Keratinocyte (primary cell): ENCODE data around the gene PLCL2. TPM values are rescaled to one million over a fixed set of nuclear protein-coding genes. Genes with fewer than 3 reads are reported as not detected.

Experiments
- DNase-seq: peaks from one replicate; pipeline ENCODE4 v3.0.0-alpha.2; 2011; ENCODE audit warnings: low read depth, missing footprints, low spot score
- FAIRE-seq: peaks from 2 replicates; lab custom pipeline; 2011; peaks lifted over from hg19 to GRCh38; lab: Jason Lieb, UNC
- H2AFZ ChIP-seq: 2 replicates; pipeline ENCODE4 v1.6.0; 2012; ENCODE audit warnings: low read length, control low read depth, inconsistent platforms; ENCODE audit not compliant: control insufficient read depth
- H3K27ac ChIP-seq: 2 replicates; pipeline ENCODE4 v1.5.1; 2011; ENCODE audit warnings: low read length; ENCODE audit not compliant: control insufficient read depth, insufficient read depth
- H3K27me3 ChIP-seq: 3 replicates; pipeline ENCODE4 v1.6.0; 2011; ENCODE audit warnings: low read length; ENCODE audit not compliant: control insufficient read depth, insufficient read depth; ENCODE audit errors: extremely low read depth
- H3K36me3 ChIP-seq, 2 experiments: 2 replicates in 1 of 2; 3 replicates in 1 of 2; pipeline ENCODE4 v1.5.1; 2011; ENCODE audit warnings: low read length in 2 of 2, mild to moderate bottlenecking in 1 of 2; ENCODE audit not compliant: control insufficient read depth in 2 of 2, insufficient read depth in 2 of 2; ENCODE audit errors: extremely low read depth in 1 of 2
- H3K4me1 ChIP-seq: 3 replicates; pipeline ENCODE4 v1.5.1; 2011; ENCODE audit warnings: low read length; ENCODE audit not compliant: control insufficient read depth, insufficient read depth; ENCODE audit errors: extremely low read depth
- H3K4me2 ChIP-seq: 3 replicates; pipeline ENCODE4 v1.6.0; 2011; ENCODE audit warnings: low read depth, low read length; ENCODE audit not compliant: control insufficient read depth, insufficient read depth; ENCODE audit errors: extremely low read depth
- H3K4me3 ChIP-seq, 3 experiments: fragments of 200-600 bp in 1 of 3; sonication (generic) in 1 of 3; 2 replicates in 2 of 3; 3 replicates in 1 of 3; pipeline ENCODE4 v1.5.1; 2011 to 2016; ENCODE audit warnings: low read length in 3 of 3, mild to moderate bottlenecking in 3 of 3, control low read depth in 2 of 3, inconsistent platforms in 1 of 3, low read depth in 1 of 3, mixed read lengths in 1 of 3, mixed run types in 1 of 3, moderate library complexity in 1 of 3; ENCODE audit not compliant: control insufficient read depth in 2 of 3, insufficient read depth in 2 of 3; ENCODE audit errors: extremely low read depth in 1 of 3
- H3K79me2 ChIP-seq: 2 replicates; pipeline ENCODE4 v1.6.0; 2012; ENCODE audit warnings: low read length; ENCODE audit not compliant: control insufficient read depth, insufficient read depth
- H3K9ac ChIP-seq: 3 replicates; pipeline ENCODE4 v1.6.0; 2011; ENCODE audit warnings: low read length; ENCODE audit not compliant: control insufficient read depth, insufficient read depth; ENCODE audit errors: extremely low read depth
- H3K9me1 ChIP-seq: 3 replicates; pipeline ENCODE4 v1.6.0; 2011; ENCODE audit warnings: low read length; ENCODE audit not compliant: control insufficient read depth, insufficient read depth; ENCODE audit errors: extremely low read depth
- H3K9me3 ChIP-seq: 2 replicates; pipeline ENCODE4 v1.5.1; 2012; ENCODE audit warnings: low read depth, low read length; ENCODE audit not compliant: control insufficient read depth
- H4K20me1 ChIP-seq: 3 replicates; pipeline ENCODE4 v1.6.0; 2011; ENCODE audit warnings: low read length; ENCODE audit not compliant: control insufficient read depth, insufficient read depth; ENCODE audit errors: extremely low read depth
- EZH2 ChIP-seq: IDR thresholded peaks from one replicate; pipeline ENCODE4 v1.6.1; 2012; ENCODE audit warnings: inconsistent platforms, mild to moderate bottlenecking, low read length, moderate library complexity
- dilution Hi-C: fragments of 300-500 bp; cut with MboI; formaldehyde crosslinking; loops from one replicate; pipeline ENCODE4 v1.7.0; 2020; ENCODE audit warnings: low sequenced_read_pairs; ENCODE audit not compliant: extremely low pct_ligation_motif_present
- polyA plus RNA-seq, 5 experiments: library from polyadenylated mRNA; depleted of rRNA in 3 of 5; stranded (reverse) in 3 of 5; stranded (forward) in 1 of 5; unstranded in 1 of 5; fragments of >200 nt; gene quantifications; 1 replicate in 1 of 5; 2 replicates in 3 of 5; 3 replicates in 1 of 5; pipeline versions ENCODE4 v1.2.1 to v1.2.3, GENCODE V29; 2011 to 2012; ENCODE audit warnings: missing spikeins in 2 of 5, low read depth in 1 of 5, low replicate concordance in 1 of 5
- TF ChIP-seq, protein P1 (sequence below), 3 experiments: IDR thresholded peaks in 1 of 3; conservative IDR thresholded peaks in 1 of 3; optimal IDR thresholded peaks in 1 of 3; 2 replicates in 2 of 3; 3 replicates in 1 of 3; pipeline versions ENCODE3 to v1.5.1; 2011; ENCODE audit warnings: low read length in 3 of 3, mild to moderate bottlenecking in 3 of 3, moderate library complexity in 2 of 3, control low read depth in 1 of 3, inconsistent platforms in 1 of 3; ENCODE audit not compliant: insufficient read depth in 2 of 3; ENCODE audit errors: extremely low read depth in 1 of 3

The PLCL2 gene
- polyA plus RNA-seq, 1 donor (not counting 4 experiments of a cell fraction or from before 2014, with no cell fraction given): 0.20 TPM

DNA sequence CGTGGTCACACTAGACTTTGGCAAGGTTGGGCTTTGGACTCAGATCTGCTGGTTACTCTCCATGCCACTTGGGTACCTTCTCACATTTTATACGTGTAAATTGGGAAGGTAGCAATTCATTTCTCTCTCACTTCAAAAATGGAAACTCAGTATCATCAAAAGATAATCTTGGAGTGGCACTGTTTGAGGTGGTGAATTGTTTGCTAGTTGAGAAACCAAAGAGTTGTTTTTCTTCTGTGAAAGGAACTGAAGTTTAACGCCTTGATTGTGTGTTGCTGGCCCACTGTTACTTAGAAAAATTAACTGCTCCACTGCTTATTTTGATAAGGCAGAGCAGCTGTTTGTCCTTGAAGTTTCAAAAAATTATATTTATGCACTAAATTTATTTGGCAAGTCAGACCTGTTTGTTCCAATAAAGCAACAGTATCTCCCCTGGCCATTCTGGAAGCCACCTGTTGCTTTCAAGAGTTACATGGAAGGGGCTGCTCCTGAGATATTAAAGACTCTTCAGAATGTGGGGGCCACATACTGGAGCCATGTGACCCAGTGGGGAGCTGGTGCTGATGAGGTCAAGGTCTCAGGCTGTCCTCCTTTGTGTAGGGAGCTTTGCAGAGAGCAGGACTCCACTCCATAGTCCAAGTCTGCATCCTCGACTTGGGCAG is 16.2 kb downstream of the PLCL2 start:
- Histone ChIP-seq H3K4me2 (no peak overlapping the region), H3K79me2 (no peaks in the 10 kb centered on the region), H3K9me1 (no peaks in the 10 kb centered on the region), H2AFZ (no peak overlapping the region), H3K9me3 (no peaks in the 10 kb centered on the region), H3K36me3 (no peaks in the 10 kb centered on the region), H3K27ac (no peak overlapping the region), H3K9ac (no peak overlapping the region), H3K4me1 (no peaks in the 10 kb centered on the region), H3K27me3 (peaks cover 4% of the 10 kb centered on the region), H4K20me1 (no peaks in the 10 kb centered on the region), H3K4me3 (no peak overlapping the region)
- no peak for DNase-seq
- dilution Hi-C loops: no loop called here
- no peak for TF ChIP-seq EZH2
- TF ChIP-seq, protein P1, sequence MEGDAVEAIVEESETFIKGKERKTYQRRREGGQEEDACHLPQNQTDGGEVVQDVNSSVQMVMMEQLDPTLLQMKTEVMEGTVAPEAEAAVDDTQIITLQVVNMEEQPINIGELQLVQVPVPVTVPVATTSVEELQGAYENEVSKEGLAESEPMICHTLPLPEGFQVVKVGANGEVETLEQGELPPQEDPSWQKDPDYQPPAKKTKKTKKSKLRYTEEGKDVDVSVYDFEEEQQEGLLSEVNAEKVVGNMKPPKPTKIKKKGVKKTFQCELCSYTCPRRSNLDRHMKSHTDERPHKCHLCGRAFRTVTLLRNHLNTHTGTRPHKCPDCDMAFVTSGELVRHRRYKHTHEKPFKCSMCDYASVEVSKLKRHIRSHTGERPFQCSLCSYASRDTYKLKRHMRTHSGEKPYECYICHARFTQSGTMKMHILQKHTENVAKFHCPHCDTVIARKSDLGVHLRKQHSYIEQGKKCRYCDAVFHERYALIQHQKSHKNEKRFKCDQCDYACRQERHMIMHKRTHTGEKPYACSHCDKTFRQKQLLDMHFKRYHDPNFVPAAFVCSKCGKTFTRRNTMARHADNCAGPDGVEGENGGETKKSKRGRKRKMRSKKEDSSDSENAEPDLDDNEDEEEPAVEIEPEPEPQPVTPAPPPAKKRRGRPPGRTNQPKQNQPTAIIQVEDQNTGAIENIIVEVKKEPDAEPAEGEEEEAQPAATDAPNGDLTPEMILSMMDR (optimal IDR thresholded peaks at IDR 0.05 in 1 of 3, IDR thresholded peaks at IDR 0.05 in 1 of 3, conservative IDR thresholded peaks at IDR 0.05 in 1 of 3; ENCODE audit: extremely low read depth in 1 of 3, insufficient read depth in 2 of 3, low read length in 3 of 3): no peak
- no peak for FAIRE-seq

DNA sequence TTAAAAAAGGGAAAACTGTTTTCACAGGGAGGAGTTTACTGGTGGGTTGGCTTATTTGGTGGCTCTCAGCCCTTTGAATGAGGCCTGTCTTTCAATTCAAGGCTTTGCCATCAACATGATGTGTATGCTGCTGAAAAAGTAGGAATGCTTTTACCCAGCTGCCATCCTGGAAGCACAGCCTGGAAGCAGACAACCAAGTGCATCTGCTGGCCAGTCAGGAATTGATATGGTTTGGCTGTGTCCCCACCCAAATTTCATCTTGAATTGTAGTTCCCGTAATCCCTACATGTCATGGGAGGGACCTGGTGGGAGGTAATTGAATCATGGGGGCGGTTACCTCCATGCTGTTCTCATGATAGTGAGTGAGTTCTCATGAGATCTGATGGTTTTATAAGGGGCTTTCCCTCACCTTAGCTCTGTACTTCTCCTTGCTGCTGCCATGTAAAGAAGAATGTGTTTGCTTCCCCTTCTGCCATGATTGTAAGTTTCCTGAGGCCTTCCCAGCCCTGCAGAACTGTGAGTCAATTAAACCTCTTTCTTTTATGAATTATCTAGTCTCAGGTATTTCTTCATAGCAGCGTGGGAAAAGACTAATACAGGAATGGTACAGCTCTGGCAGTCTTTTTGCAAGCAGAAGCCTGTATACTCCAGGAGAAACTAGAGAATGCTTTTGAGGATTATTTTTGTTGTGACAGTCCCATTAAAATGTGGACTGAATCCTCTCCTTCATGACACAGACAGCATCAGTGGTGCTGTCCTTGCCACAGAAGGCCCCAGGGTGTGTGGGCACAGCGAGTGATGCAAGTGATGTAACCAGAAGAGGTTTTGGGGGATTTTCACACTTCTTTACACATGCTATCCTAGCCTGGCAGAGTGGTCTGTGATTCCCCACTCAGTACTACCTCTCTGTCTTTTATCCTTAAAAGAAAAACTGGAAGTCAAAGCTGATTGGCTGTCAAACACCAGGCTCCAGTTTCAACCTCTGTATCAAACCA is 20.0 kb downstream of the PLCL2 start:
- H2AFZ ChIP-seq: no peak overlapping the region
- H3K27me3 ChIP-seq: no peaks in the 10 kb centered on the region
- no peak for DNase-seq
- H3K4me2 ChIP-seq: no peak overlapping the region
- H3K27ac ChIP-seq: no peak overlapping the region
- no peaks in the 10 kb centered on the region for H3K36me3 ChIP-seq
- no peak for FAIRE-seq
- no peaks in the 10 kb centered on the region for H3K4me1 ChIP-seq
- H3K9me1 ChIP-seq: no peaks in the 10 kb centered on the region
- no peaks in the 10 kb centered on the region for H4K20me1 ChIP-seq
- no peak overlapping the region for H3K9ac ChIP-seq
- H3K79me2 ChIP-seq: no peaks in the 10 kb centered on the region
- H3K4me3 ChIP-seq: no peak overlapping the region
- TF ChIP-seq, protein P1 (optimal IDR thresholded peaks at IDR 0.05 in 1 of 3, IDR thresholded peaks at IDR 0.05 in 1 of 3, conservative IDR thresholded peaks at IDR 0.05 in 1 of 3; ENCODE audit: extremely low read depth in 1 of 3, insufficient read depth in 2 of 3, low read length in 3 of 3): no peak
- no peak for TF ChIP-seq EZH2
- H3K9me3 ChIP-seq: no peaks in the 10 kb centered on the region
- dilution Hi-C loops: no loop called here
